NCI-H345 treated with DMSO at 0.1 percent for 48 hours (cell line): ENCODE data around the gene LDLRAP1.

Experiments used
- DNase-seq: peaks from one replicate; lab custom pipeline; 2025; ENCODE audit not compliant: unreplicated experiment; lab: John Stamatoyannopoulos, UW

Gene LDLRAP1

GRCh38 chr1:25561421-25562100, 18.2 kb downstream of the LDLRAP1 start:
- no peak for DNase-seq

GRCh38 chr1:25562101-25562927, 18.9 kb downstream of the LDLRAP1 start:
- DNase-seq = no peak

- no peak for DNase-seq
Measured at GRCh38 chr1:25562928-25563283, 19.5 kb downstream of the LDLRAP1 start.

GRCh38 chr1:25563330-25564215, 20.2 kb downstream of the LDLRAP1 start:
- no peak for DNase-seq

GRCh38 chr1:25564777-25565574, 21.6 kb downstream of the LDLRAP1 start:
- no peak for DNase-seq

GRCh38 chr1:25565626-25566025, 22.2 kb downstream of the LDLRAP1 start:
- no peak for DNase-seq

GRCh38 chr1:25566176-25566729, 22.8 kb downstream of the LDLRAP1 start:
- no peak for DNase-seq

GRCh38 chr1:25566730-25567341, 23.4 kb downstream of the LDLRAP1 start:
- no peak for DNase-seq

- DNase-seq = no peak
Measured at GRCh38 chr1:25567710-25568089, 24.3 kb downstream of the LDLRAP1 start.

GRCh38 chr1:25568090-25568833, 24.9 kb downstream of the LDLRAP1 start:
- no peak for DNase-seq

GRCh38 chr1:25568834-25569596, 25.6 kb downstream of the LDLRAP1 start:
- DNase-seq = no peak

GRCh38 chr1:25569597-25570396, 26.4 kb downstream of the LDLRAP1 start:
- DNase-seq = no peak

- no peak for DNase-seq
Measured at GRCh38 chr1:25570798-25571521, 27.6 kb downstream of the LDLRAP1 start.

- DNase-seq = no peak
Measured at GRCh38 chr1:25571522-25571970, 28.1 kb downstream of the LDLRAP1 start.

- DNase-seq = no peak
Measured at GRCh38 chr1:25572107-25572506, 28.7 kb downstream of the LDLRAP1 start.

- no peak for DNase-seq
Measured at GRCh38 chr1:25572708-25573590, 29.5 kb downstream of the LDLRAP1 start.
